ENCODE measurements around the gene PPEF1. TPM values are rescaled to one million over a fixed set of nuclear protein-coding genes. Genes with fewer than 3 reads are reported as not detected.

Gene PPEF1
- total RNA-seq: not detected in 2 replicates

GRCh38 chrX:18707426-18708049, at the start of gene PPEF1:
Gene PPEF1, plus strand, starts transcription at chrX:18707645. Its CDS starts 136 bp downstream, at chrX:18707781.

GRCh38 chrX:18672008-18672407, 35.4 kb upstream of the PPEF1 start, which contains the start of gene RS1:
Gene RS1, minus strand, starts transcription at chrX:18672108. Its CDS starts 40 bp downstream, at chrX:18672068.

Other genes starting within 250 kb of the PPEF1 start
- gene RS1, start 35.5 kb upstream of the PPEF1 start, total RNA-seq: not detected in 2 replicates